GM21515 (cell line): ENCODE measurements around the gene ABTB2.

Experiments
- ATAC-seq: cut with Tn5 transposase; IDR thresholded peaks from one replicate; pipeline ENCODE4 v1.9.1; 2021; ENCODE audit not compliant: unreplicated experiment

Gene ABTB2

DNA sequence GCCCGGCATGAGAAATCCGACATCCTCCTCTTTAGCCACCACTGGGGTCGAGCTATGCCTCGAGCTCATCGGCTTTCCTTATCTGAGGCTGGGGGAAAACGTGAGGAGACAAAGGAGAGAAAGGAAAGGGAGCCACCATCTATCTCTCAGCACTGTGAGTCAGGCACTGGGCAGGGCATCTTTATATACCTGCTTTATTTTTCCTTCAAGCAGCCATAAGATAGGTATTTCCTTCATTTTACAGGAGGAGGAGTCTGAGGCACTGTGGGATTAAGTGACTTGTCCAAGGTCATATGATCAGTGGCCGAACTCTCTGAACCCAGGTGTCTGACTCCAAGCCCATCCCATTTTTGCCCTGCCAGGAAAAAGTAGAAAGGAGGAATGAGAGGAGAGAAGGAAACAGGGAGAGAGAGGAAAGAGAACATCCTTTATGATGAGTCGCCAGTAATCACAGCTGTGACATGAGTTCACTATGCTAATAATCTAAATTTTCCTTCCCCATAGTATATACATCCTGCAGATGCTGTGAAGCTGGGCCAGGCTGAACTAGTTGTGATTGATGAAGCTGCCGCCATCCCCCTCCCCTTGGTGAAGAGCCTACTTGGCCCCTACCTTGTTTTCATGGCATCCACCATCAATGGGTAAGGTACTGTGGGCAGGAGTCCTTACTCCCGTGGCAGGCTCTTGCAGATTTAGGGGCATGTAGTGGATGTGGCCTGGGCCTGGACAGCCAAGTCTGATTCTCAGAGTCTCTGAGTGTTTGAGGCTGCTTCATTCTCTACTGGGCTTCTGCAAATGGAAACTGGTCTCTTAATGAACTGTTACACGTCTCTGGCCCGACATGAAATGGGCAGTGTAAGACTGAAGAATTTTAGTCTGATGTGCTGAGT lies 230.6 kb downstream of the ABTB2 start:
- no peak for ATAC-seq

- no peak for ATAC-seq
Measured at GRCh38 chr11:34124885-34125668, 232.7 kb downstream of the ABTB2 start.

DNA sequence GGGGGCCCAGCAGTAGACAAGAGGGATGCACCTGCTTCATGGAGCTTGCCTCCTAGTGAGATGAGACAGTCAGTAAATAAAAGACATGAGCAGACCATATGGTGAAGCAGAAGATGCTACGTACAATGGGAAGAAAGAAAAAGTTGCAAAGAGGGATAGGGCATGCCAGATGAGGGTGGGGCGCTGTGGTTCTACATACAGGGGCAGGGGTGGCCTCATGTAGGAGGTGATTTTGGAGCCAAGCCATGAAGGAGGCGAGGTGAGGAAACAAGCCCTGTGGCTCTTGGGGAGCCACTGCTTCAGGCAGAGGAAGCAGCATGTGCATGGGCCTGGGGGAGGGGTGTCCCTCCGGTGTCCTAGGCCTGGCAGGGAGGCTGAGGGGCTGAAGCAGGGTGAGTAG lies 237.2 kb downstream of the ABTB2 start:
- ATAC-seq = no peak

- ATAC-seq = no peak
Measured at GRCh38 chr11:34114471-34114870, 243.3 kb downstream of the ABTB2 start.

DNA sequence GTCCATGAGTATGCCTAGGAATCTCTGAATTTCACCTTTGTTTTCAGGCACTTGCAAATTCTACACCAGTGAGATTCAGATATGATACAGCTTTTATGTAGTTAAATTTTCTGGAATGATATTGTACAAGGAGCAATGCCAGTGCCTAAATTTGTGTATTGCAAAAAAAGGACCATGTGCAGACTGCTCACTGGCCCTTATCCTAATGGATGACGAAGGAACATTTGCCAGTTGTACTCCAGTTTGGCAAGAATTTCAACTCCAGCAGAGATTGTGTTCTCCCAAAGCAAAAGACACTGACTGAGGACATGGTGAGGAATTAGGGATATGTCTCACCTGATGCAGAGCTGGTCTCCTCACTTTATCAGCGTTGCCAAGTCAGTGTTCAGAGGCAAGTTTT lies 243.8 kb downstream of the ABTB2 start:
- no peak for ATAC-seq

- no peak for ATAC-seq
Measured at GRCh38 chr11:34111722-34112270, 246.0 kb downstream of the ABTB2 start.

- no peak for ATAC-seq
Measured at GRCh38 chr11:34105957-34106504, 251.8 kb downstream of the ABTB2 start.

- ATAC-seq = peak; percentile 89
Measured at GRCh38 chr11:34105079-34105956, 252.5 kb downstream of the ABTB2 start, which contains the start of gene NAT10. TSS of gene NAT10 (plus strand) at chr11:34105629. CDS start at chr11:34108226, 2,597 bp downstream.

DNA sequence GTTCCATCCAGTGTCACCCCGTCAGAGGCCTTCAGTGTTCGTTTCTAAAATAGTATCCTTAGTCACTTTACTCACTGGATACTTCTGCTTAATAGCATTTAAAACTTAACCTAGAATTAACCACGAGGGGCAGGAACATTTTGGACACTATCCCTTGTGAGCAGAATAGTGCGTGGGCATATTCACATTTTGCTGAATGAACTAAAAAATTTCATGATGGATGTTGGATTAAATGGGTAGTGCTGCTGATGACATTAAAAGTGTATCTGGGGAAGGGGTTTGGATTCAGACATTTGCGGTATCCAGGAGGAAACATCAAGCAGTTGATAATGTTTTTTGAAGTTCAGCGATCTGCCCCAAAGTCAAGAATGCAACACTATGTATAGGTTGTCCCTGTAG lies 253.1 kb downstream of the ABTB2 start:
- no peak for ATAC-seq
